ENCODE results near the gene KISS1R.
A peak's percentile ranks its signal among the peaks of the same experiment; 100 is the strongest.
"Not testable (repeated sequence)": the region's sequence is repeated elsewhere in the genome, so short reads cannot be mapped to it uniquely, and the experiment has no call there.

Gene KISS1R

DNA sequence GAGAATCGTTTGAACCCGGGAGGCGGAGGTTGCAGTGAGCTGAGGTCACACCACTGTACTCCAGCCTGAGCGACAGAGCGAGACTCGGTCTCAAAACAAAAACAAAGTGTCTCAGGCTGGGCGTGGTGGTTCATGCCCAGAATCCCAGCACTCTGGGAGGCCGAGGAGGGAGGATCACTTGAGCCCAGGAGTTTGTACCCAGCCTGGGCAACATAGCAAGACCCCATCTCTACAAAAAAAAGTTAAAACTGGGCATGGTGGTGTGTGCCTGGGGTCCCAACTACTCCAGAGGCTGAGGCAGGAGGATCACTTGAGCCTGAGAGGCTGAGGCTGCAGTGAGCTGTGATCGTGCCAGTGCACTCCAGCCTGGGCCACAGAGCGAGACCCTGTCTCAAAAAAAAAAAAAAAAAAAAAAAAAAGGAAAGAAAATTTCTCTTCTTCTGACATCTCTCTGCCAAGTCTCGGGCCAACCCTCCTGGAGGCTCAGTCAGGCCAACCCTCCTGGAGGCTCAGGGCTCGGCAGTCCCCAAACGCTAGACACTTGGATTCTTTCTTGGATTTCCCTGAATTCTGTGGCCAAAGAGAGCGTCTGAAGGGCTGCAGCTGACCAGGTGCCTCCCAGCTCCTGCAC is 35.0 kb downstream of the KISS1R start:
- no peak for FAIRE-seq
- no peak for DNase-seq (ENCODE audit: low spot score)

DNA sequence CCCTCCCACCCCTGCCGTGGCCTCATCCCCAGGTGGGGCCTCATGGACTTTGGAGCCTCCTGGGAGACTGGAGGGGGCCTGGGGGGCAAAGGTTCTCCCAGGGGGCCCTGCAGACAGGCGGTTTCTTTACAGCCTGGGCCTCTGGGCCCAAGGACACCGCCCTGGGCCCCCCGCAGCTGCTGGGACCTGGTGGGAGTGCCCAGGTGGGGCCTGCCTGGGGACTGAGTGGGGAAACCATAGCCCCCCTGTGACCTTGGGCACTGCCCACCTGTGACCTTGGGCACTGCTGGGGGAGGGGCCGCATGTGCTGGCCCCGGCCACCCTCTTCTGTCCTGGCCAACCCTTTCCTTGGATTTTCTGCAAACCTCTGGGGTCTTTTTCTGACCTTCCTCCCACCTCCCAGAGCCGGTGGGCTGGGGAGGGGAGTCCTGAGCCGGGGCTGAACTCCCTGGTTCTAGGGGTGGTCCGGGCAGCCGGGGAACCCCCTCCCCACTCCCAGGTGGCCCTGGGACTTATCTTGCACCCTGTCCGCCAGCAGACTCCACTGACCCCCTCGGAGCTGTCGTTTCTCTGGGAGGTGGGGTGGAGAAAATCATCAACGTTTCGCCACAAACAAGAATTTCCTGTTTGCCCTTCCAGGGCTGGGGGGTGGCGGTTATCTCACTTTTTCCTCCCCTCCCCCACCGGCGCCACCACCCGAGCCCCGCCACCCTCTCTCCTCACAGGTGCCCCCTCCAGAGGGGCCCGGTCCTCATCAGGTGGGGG is 35.7 kb downstream of the KISS1R start:
- FAIRE-seq = no peak
- DNase-seq (ENCODE audit: low spot score) = no peak

DNA sequence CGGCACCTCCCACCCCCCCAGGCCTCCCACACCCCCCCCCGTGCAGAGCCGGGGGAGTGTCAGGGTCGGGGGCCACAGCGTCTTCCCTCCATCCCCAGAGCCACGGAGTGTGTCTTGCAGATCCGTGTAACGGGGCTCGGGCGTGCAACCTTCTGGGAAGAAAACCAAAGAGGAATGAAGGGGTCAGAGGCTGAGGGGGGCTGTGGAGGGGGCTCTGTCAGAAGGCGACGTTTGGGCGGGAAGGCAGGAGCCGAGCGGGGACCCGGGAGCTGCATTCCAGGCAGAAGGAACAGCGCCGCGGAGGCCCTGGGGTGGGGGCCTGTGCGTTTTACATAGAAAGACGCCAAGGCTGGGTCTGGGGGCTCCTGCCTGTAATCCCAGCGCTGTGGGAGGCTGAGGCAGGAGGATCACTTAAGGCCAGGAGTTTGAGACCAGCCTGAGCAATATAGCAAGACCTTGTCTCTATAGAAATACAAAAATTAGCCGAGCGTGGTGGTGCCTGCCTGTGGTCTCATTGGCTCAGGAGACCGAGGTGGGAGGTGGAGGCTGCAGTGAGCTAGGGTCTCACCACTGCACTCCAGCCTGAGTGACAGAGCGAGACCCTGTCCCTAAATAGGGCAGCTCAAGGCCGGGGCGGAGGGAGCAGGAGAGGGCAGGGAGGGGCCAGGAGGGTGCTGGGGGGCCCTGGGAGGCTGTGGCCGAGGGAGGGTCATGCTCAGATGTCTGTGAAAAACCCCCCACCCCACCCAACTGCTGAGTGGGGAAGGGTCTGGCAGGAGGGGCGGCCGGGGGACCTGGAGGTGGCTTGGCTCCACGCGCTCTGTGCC is 36.5 kb downstream of the KISS1R start:
- FAIRE-seq (no peak), DNase-seq (ENCODE audit: low spot score) (no peak)

DNA sequence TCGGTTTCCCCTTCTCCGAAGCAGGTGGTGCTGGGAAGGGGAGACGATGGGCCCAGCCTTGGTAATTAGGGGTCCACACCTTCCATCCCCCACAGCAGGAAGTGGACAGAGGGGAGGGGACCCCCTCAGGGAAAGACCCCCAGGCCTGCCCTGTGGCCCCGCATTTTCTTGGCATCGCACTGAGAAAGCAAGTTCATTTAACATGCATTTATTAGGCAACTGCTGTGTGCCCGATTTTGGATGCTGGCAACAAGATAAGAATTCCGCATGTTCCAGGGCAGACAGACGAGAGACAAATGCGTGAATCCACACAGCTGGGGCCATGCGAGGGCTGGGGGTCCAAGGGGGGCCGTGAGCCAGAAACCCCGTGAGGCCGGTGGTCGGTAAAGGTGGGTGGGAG is 37.1 kb downstream of the KISS1R start:
- FAIRE-seq = no peak

DNA sequence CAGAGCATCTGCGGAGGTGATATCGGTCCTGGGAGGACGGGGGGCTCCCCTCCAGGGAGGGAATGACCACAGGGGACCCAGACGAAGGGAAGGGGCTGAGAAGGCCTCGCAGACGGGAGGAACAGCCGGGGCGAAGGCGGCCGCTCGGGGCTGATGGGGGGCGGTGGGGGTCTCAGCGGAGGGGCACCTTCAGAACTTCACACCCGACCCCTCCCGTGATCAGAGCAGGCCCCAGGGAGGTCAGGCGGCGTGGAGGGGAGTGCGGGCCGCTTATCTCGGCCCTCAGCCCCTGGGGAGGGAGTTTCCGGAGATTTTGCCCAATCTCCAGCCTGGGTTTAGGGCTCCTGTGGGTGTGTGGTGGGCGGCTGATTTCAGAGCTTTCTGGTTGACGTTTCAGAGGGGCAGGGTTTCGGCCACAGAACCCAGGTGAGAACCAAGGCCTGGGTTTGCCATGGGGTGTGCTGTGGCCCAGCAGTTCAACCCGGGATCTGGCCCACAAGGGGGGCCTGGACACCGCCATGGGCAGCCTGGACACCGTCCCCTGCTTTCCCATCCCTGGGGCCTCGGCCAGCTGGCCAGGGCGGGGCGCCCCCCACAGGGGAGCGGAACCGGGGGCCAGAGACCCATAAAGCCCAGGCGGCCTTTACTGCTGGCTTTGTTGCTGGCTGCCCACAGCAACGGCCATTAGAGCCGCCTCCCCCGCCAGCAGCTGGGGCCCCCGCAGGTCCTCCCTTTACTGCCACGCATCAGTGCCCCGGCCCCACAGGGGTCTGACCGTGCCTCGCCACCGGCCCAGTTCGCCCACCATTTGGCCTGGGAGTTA is 37.8 kb downstream of the KISS1R start:
- no peak for FAIRE-seq
- no peak for DNase-seq (ENCODE audit: low spot score)

More for the DNA sequence above, 37.1 kb downstream of the KISS1R start:
- DNase-seq (ENCODE audit: low spot score) = no peak

DNA sequence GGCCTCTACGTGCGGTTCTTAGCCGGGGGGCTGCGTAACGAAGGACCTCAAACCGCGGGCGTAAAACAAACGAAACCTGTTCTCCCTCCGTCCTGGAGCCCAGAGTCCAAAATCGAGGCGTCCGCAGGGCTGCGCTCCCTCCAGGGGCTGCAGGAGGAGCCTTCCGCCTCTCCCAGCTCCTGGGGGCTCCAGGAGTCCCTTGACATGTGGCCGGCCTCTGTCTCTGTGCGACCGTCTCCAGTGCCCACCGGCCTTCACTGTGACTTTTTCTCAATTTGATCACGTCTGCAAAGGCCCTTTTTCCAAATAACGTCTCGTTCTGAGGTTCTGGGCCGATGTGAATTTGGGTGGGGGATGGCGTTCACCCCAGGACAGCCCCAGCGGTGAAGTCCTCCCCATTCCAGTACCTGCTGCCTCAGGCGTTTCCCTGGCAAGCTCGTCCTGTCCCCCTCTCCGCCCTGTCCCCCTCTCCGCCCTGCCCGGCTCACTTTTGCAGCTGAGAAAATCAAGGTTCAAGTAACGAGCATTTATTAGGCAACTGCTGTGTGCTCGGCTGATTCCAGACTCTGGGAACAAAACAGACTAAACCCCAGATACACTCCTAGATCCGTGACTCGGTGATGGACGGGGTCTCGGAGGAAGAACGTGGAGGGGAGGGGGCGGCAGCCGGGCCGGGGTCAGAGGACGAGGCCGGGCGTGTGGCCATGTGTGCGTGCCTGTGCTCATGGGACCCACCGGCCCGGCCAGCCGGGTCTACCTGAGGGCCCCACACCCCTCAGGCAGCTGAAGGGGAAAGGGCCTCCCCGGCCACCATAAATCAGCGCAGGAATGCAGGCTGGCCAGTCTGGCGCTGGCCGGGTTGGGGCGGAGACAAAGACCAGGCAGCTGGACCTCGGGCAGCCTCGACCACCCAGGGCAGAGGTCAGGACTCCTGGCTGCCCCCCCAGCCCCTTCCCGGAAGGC is 39.0 kb downstream of the KISS1R start:
- no peak for DNase-seq (ENCODE audit: low spot score)
- FAIRE-seq = no peak

DNA sequence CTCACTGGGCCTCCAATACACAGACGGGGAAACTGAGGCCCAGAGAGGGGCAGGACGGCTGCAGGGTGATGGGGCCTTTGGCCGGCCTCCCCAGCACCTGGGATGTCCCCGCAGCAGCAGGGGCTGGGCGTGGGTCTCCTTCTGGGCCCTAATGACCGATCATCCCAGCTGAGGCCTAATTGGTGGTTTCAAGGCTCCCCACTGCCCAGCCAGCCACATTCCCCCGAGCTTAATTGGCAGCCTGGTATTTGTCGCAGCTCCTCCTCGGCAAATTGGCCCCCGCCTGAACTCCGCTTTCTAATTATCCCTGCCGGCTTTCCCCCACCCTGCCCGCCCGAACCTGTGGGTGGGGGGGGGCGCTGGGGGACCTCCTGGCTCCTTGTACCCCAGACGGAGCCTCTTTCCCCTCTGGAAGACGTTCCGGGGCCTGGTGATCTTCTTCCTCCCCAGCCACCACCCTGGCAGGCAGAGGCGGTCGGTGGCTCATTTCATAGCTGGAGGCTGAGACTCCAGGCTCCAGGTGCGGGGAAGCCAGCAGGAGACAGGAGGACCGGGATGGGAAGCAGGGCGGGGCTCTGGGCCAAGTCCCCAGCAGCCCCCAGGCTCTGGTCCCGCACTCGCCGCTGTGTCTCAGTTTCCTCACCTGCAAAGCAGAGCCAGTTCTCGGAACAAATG is 39.8 kb downstream of the KISS1R start:
- FAIRE-seq (no peak), DNase-seq (ENCODE audit: low spot score) (no peak)

DNA sequence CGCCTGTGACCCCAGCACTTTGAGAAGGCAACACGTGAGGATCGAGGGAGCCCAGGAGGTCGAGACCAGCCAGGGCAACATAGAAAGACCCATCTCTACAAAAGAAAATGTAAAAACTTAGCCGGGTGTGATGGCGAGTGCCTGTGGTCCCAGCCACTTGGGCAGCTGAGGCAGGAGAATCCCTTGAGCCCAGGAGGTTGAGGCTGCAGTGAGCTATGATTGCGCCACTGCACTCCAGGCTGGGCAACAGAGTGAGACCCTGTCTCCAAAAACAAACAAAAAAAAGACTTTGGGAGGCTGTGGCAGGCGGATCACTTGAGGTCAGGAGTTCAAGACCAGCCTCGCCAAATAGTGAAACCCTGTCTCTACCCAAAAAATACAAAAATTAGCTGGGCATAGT is 40.4 kb downstream of the KISS1R start:
- DNase-seq (ENCODE audit: low spot score); FAIRE-seq: not testable (repeated sequence)

DNA sequence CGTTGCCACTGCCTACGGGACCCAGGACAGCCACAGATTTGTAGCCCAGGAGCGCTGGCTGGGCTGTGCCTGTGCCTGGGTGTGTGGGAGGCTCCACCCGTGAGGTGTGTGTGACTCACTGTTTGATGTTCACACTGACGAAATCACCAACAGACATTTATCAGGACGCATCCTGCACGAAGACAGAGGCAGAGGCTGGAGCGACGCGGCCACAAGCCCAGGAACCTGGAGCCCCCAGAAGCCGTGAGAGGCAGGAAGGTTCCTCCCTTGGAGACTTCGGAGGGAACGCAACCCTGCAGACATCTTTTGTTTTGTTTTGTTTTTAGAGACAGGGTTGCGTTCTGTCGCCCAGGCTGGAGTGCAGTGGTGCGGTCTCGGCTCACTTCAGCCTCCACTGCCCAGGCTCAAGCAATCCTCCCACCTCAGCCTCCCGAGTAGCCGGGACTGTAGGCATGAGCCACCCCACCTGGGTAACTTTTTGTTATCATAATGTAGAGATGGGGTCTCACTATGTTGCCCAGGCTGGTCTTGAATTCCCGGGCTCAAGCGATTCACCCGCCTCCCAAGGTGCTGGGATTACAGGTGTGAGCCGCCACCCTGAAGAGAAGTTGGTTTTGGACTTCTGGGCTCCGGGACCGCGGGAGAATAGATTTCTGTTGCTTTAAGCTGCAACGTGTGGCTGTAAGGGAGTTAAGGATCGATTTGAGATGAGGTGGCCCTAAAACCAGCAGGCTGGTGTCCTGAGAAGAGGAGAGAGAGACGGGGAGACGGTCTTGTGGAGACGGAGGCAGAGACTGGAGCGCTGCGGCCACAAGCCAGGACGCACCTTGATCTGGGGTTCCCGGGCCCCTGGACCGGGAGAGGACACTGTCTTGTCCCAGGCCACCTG is 42.1 kb downstream of the KISS1R start:
- DNase-seq (ENCODE audit: low spot score) (peak; percentile 70), FAIRE-seq (peak; percentile 37)

DNA sequence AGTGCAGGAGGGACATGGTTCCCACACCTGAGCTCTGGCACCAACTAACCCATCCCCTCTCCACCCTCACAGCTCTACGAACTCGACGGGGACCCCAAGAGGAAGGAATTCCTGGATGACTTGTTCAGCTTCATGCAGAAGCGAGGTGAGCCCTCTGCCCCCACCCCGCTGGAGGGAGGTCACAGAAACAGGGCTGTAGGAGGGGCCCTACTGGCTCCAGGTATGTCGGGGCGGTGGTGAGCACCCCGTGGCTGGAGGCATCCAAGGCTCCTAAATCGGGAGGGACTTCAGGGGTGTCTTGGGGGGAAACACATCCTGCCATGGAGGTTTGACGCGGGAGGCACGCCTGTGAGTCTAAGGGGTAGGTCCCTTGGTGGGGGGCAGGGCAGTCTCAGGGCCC is 42.9 kb downstream of the KISS1R start:
- no peak for DNase-seq (ENCODE audit: low spot score)
- FAIRE-seq = no peak

DNA sequence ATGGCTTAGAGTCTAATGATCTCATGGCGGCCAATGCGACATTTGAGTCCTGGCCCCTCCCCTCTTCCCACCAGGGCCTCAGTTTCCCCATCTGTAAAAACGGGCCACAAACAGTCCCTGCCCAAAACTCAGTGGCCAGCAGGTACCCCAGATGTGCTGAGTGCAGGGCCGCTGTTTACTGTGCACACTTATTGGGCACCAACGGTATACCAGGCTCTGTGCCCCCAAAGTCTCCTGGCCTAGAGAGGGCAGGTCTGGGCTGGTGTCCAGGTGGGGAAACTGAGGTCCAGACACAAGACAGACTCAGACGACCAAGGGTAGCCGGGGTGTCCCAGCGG is 43.4 kb downstream of the KISS1R start:
- FAIRE-seq (no peak), DNase-seq (ENCODE audit: low spot score) (no peak)

DNA sequence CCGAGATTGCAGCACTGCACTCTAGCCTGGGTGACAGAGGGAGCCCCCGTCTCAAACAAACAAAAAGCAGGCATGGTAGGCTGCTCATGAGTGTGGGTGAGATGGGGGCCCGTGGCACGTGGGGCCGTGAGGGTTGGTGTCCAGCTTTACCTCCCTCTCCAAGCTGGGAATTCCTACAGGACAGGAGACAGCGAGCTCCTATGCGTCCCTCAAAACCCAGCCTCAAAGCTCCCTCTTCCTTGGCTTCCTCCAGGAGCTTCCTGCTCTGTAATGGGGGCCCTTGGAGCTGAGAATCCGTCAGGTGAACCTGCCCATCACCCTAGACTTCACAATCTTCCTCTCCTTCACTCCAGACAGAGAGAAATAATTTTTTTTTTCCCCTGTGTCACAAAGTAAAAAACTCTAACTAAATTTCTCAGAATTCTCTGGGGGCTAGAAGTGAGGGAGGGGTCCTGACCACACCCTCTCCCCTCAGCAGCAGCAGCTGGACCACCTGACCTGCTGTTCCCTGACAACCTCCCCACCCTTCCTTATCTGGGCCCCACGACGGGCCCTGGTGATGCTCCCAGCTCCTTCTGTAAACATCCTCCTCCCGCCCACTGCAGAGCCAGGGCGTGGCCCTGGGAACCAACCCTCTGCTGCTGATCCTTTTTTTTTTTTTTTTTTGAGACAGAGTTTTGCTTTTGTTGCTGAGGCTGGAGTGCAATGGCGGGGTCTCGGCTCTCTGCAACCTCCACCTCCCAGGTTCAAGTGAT is 44.9 kb downstream of the KISS1R start:
- DNase-seq (ENCODE audit: low spot score) (no peak), FAIRE-seq (no peak)

DNA sequence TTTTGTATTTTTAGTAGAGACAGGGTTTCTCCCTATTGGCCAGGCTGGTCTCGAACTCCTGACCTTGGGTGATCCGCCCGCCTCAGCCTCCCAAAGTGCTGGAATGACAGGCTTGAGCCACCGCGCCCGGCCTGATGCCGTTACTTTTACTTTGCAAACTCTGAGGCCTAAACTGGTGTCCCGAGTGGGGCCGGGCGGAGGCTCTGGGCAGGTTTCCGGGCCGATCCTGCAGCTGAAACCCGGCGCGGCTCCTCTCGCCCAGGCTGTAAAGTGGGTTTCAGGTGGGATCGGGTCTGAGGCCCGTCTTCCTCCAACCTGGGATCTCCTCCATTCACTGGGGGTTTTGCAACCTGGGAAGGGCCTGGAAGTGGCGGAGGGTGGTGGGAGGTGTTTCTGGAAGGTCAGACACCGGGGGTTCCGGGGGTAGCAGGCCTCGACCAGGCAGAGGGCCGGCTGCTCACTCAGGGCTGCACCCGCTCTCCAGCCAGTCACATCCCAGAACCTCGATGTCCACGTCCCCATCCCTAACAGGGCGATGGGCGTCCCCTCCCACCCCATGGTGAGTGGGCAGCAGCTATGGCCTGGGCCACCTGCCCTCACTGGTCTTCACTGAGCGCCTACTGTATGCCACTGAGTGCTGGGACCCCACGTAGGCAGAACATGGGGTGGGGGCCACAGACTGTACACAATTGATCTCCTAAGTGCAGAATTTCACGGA is 45.7 kb downstream of the KISS1R start:
- FAIRE-seq = no peak
- no peak for DNase-seq (ENCODE audit: low spot score)

DNA sequence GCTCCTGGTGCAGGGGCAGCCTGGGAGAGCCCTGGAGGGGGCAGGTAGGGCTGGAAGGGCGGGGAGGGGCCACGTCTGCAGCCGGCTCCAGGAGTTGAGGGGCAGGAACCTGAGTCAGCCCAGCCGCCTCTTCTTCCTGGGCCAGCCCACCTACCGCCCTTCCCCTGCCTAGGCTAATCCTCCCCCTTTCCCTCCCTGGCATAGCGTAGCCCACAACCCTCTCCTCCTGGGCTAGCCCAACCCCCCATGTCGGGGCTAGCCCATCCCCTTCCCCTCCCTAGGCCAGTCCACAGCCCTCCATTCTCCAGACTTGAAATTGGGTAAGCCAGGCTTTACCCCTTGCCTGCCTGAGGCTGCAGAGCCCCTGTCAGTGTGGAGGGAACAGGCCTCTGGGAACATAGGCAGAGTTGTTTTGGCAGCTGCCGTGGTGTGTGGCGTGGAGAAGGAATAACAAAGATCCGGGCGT is 46.4 kb downstream of the KISS1R start:
- DNase-seq (ENCODE audit: low spot score) (no peak), FAIRE-seq (no peak)

DNA sequence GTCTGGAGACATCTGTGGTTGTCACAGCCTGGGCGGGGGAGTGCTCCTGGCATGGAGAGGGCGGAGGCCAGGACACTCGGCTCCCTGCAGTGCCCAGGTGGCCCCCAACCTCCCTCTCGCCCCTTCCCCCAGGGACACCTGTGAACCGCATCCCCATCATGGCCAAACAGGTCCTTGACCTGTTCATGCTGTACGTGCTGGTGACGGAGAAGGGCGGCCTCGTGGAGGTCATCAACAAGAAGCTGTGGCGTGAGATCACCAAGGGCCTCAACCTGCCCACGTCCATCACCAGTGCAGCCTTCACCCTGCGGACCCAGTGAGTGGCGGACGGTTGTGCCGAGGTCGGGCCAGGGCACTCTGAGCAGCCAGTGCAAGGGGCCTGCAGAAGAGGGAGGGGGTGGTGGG is 47.0 kb downstream of the KISS1R start:
- no peak for FAIRE-seq

DNA sequence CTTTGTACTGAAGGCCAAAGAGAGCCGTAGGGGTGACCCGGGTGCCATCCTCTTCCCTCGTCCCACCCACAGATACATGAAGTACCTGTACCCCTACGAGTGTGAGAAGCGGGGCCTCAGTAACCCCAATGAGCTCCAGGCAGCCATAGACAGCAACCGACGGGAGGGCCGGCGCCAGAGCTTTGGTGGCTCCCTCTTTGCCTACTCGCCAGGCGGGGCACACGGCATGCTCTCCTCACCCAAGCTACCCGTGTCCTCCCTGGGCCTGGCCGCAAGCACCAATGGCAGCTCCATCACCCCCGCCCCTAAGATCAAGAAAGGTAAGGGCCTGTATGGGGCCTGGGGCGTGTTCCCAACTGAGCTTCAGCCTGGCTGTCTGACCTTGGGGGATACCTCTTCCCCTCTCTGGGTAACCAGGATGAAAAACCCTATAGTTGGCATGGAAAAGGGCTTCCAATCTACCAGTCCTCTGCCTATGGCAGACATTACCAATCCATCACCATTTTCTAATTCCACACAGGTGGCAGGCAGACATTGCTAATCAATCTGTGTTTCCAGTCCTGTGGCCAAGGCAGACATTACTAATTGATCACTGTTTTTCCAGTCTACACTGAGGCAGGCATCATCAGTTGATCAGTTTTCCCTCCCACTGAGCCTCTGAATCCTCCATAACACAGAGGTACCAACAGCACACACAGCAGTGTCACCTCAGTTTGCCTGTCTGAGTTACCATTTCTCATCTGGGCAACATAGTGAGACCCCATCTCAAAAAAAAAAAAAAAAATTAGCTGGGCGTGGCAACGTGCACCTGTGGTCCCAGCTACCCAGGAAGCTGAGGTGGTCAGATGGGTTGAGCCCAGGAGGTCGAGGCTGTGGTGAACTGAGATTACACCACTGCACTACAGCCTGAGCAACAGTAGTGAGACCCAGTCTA is 47.9 kb downstream of the KISS1R start:
- DNase-seq (ENCODE audit: low spot score) (no peak), FAIRE-seq (no peak)

More for the DNA sequence above, 47.0 kb downstream of the KISS1R start:
- no peak for DNase-seq (ENCODE audit: low spot score)

All from RCC 7860 (cell line).